GM12865 (cell line): Measurements from ENCODE around the gene ANKRD6.

Experiments used
- DNase-seq: peaks from one replicate; pipeline ENCODE4 v3.0.0; 2010; ENCODE audit warnings: low read depth
- H3K4me3 ChIP-seq: 2 replicates; pipeline ENCODE4 v1.5.1; 2011; ENCODE audit warnings: mild to moderate bottlenecking, low read depth, low read length, control low read depth
- TF ChIP-seq, protein P1 (sequence below): IDR thresholded peaks from 2 replicates; pipeline ENCODE4 v1.5.1; 2011; ENCODE audit warnings: low read length, control low read depth, low read depth, inconsistent platforms; ENCODE audit not compliant: insufficient read depth; ENCODE audit errors: missing control alignments

The ANKRD6 gene

DNA sequence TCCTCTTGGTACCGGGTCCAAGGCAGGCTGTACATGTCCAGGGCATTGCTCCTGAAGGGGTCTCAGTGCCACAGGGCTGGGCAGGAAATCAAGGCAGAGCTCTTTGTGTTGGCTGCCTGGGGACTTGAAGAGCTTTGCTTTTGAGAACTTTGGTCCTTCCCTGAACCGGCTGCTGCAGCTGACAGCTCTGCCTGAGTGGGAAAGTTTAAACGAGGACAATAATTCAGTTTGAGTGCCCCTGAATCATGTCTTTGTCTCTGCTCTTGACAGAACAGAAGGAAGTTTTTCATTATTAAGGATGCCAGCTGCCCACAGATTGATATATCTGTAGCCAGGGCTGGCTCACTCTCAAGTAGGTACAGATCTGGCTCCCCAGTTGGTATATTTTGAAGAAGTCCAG, 56.1 kb downstream of the ANKRD6 start:
- DNase-seq: no peak
- TF ChIP-seq, protein P1, sequence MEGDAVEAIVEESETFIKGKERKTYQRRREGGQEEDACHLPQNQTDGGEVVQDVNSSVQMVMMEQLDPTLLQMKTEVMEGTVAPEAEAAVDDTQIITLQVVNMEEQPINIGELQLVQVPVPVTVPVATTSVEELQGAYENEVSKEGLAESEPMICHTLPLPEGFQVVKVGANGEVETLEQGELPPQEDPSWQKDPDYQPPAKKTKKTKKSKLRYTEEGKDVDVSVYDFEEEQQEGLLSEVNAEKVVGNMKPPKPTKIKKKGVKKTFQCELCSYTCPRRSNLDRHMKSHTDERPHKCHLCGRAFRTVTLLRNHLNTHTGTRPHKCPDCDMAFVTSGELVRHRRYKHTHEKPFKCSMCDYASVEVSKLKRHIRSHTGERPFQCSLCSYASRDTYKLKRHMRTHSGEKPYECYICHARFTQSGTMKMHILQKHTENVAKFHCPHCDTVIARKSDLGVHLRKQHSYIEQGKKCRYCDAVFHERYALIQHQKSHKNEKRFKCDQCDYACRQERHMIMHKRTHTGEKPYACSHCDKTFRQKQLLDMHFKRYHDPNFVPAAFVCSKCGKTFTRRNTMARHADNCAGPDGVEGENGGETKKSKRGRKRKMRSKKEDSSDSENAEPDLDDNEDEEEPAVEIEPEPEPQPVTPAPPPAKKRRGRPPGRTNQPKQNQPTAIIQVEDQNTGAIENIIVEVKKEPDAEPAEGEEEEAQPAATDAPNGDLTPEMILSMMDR: no peak
- no peak overlapping the region for H3K4me3 ChIP-seq

DNA sequence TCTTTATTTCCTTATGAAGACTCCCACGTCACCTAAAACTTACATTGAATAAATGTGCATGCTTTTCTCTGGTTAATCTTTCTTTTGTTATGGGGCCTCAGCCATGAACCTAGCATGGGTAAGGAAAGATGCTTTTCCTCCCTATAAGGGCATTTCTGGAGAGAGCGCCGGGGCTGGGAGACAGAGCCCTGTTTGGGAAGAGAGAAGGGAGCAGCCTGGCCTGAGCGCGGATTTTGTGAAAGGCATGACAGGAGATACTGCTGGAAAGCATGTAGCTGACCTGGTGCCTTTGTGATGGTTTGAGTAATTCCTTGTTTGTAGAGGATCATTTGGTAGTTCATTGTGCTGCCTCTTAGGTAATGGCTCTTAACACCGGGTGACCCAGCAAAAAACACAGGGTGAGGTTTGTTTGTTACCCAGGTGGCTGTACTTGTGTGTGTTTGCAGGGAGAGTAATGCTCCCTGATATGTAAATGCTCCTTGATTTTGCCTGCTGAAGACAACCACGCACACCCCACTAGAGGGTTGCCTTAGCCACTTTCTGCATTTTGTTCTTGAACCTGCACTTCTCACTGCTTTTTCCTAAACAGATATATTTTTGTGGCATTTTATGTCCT, 59.2 kb downstream of the ANKRD6 start:
- TF ChIP-seq, protein P1: no peak
- no peak overlapping the region for H3K4me3 ChIP-seq
- DNase-seq: no peak

DNA sequence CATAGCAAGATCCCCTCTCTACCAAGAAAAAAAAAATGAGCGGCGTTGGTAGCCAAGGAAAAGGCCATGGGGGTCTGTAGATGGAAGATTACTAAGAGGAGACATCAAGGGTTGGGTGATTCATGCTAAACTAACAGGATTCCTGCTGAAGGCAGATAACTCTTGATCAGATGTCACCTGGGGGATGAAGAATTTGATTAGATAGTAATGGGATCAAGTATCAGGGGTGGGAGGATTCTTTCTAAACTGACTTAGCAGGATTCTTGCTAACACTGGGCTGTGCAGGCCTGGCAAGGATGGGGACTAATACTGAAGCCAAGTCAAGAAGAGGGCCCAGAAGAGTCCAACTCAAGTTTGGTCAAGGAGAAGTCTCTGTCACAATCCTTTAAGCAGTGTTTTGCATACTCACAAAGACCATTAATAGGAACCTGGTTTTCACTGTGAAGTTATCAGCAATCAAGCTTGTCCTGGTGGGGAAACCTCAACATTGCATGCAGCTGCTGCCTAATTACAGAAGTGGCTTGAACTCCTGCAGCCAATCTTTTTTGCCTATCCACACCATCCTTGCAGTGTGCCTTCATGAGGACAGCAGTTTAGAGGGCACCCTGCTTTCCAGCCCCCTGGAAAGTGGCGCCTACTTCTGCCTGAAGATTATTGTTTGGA, 61.3 kb downstream of the ANKRD6 start:
- TF ChIP-seq, protein P1: peak; percentile 12
- H3K4me3 ChIP-seq: no peak overlapping the region
- peak; percentile 14 for DNase-seq

DNA sequence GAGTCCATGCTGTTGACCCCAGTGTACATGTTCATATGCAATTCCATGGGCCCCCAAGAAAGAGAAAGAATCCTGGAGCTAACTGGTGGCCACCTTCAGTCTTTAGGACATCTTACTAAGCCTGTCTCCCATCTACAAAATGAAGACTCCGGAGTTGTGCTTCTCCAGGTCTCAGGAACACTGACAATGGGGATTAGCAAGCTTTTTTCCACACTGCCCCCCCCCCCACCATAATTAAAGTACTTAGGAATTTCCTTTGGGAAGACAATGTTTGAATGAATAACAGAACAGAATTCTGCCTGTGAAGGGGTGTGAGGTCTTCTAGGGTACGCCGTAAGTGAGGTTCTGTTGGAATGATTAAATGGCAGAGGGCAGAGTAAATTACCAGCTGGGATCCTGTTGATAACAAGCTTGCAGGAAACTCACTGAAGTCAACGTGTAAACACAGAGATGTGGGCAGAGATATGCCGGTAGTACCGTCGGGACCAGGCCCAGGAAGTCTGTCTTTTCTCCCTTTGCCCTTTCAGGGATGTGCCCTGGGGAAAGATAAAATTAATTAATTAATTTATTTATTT, 63.1 kb downstream of the ANKRD6 start:
- DNase-seq: no peak
- TF ChIP-seq, protein P1: no peak
- no peak overlapping the region for H3K4me3 ChIP-seq

DNA sequence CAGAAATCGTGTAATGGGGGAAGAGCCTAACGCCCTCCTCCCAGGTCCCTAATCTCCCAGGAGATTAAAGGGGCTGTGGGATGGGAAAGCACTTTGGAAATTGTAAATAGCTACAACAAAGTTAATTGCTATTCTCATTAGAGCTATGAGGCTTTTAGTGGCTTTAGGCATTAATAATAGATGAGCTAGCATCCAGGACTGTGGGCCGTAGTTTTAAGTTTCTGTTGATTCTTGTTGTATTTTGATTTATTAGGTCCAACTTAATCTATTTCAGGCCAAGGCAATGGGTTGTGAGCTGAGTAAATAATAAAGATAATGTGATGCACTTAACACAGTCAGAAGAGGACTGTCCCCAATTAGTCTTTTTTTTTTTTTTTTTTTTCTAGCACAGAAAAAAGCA, 67.7 kb downstream of the ANKRD6 start:
- TF ChIP-seq, protein P1: no peak
- no peak overlapping the region for H3K4me3 ChIP-seq
- DNase-seq: no peak

DNA sequence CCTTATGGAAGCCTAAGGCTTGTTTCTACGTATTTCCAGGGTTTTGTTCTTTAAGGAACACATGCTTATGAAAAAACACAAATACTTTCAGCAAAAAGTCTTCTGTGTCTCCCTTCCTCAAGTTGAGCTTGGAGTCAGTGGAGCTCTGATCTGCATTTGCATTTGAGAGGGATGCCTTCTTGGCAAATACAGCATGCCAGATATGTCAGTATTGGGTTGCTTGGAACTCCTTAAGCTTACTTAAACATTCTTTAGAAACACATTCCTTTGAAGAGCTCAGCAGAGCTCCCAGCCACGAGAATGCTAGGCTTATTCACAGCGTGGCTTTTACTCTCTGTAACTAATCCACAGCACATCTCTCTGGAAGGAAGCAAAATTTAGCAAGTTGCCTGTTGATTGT, 68.3 kb downstream of the ANKRD6 start:
- DNase-seq: no peak
- H3K4me3 ChIP-seq: no peak overlapping the region

More for the DNA sequence above, 68.3 kb downstream of the ANKRD6 start:
- TF ChIP-seq, protein P1: no peak
